HepG2 (cell line): ENCODE data around the gene KLHL36. TPM values are rescaled to one million over a fixed set of nuclear protein-coding genes. Genes with fewer than 3 reads are reported as not detected.

Experiments
- ARNT2 ChIP-seq: sonication (generic); formaldehyde crosslinking; IDR thresholded peaks from 2 replicates; pipeline ENCODE4 v1.8.0; 2022; ENCODE audit warnings: mild to moderate bottlenecking, low read depth, missing genetic modification reagents, moderate library complexity
- CBX2 ChIP-seq, 2 experiments: fragments of 200-600 bp in 1 of 2; sonication (generic); formaldehyde crosslinking in 1 of 2; IDR thresholded peaks; 2 replicates each; pipeline versions ENCODE4 v1.7.0 to v1.8.1; 2018 to 2022; ENCODE audit warnings: low read depth in 2 of 2, low read length in 1 of 2, mild to moderate bottlenecking in 1 of 2, missing genetic modification reagents in 1 of 2
- HMGXB3 ChIP-seq: sonication (generic); formaldehyde crosslinking; IDR thresholded peaks from 2 replicates; pipeline ENCODE4 v1.4.0; 2020; ENCODE audit warnings: missing genetic modification reagents, borderline replicate concordance
- HOXA7 ChIP-seq: sonication (generic); formaldehyde crosslinking; IDR thresholded peaks from 2 replicates; pipeline ENCODE4 v1.8.1; 2022; ENCODE audit warnings: mild to moderate bottlenecking, missing genetic modification reagents, moderate library complexity
- KAT7 ChIP-seq: IDR thresholded peaks from 2 replicates; pipeline ENCODE4 v1.6.1; 2018; ENCODE audit warnings: borderline replicate concordance, missing compliant biosample characterization
- KMT2B ChIP-seq: IDR thresholded peaks from 2 replicates; pipeline ENCODE4 v1.6.1; 2016; ENCODE audit warnings: missing genetic modification reagents, missing compliant biosample characterization
- MLXIP ChIP-seq: sonication (generic); formaldehyde crosslinking; IDR thresholded peaks from 2 replicates; pipeline ENCODE4 v1.9.0; 2021; ENCODE audit warnings: missing genetic modification reagents, borderline replicate concordance
- RAD21 ChIP-seq: fragments of 450-650 bp; formaldehyde crosslinking; IDR thresholded peaks from 2 replicates; pipeline ENCODE4 v1.5.0; 2020; ENCODE audit warnings: mild to moderate bottlenecking
- SALL2 ChIP-seq: sonication (generic); formaldehyde crosslinking; IDR thresholded peaks from 2 replicates; pipeline ENCODE4 v1.8.1; 2023; ENCODE audit warnings: mild to moderate bottlenecking, missing genetic modification reagents, inconsistent platforms
- SMC3 ChIP-seq: IDR thresholded peaks from 2 replicates; pipeline ENCODE4 v1.6.1; 2011; ENCODE audit warnings: low read length, improper control_type of control experiment
- SNRNP70 ChIP-seq: fragments of 200-400 bp; formaldehyde crosslinking; IDR thresholded peaks from 2 replicates; pipeline ENCODE4 v1.6.1; 2017; ENCODE audit warnings: mild to moderate bottlenecking, low read depth, low read length, moderate library complexity
- THAP8 ChIP-seq: sonication (generic); formaldehyde crosslinking; IDR thresholded peaks from 2 replicates; pipeline ENCODE4 v1.5.1; 2020; ENCODE audit warnings: missing genetic modification reagents, mild to moderate bottlenecking, borderline replicate concordance
- ZBTB44 ChIP-seq: sonication (generic); formaldehyde crosslinking; IDR thresholded peaks from 2 replicates; pipeline ENCODE4 v1.4.0; 2020; ENCODE audit warnings: missing genetic modification reagents
- ZFYVE20 ChIP-seq: sonication (generic); formaldehyde crosslinking; IDR thresholded peaks from 2 replicates; pipeline ENCODE4 v1.8.0; 2023; ENCODE audit warnings: low read depth, mild to moderate bottlenecking, moderate library complexity, missing genetic modification reagents, borderline replicate concordance
- ZNF251 ChIP-seq: sonication (generic); formaldehyde crosslinking; IDR thresholded peaks from 2 replicates; pipeline ENCODE4 v1.9.0; 2021; ENCODE audit warnings: mild to moderate bottlenecking, missing genetic modification reagents
- ZNF317 ChIP-seq: sonication (generic); formaldehyde crosslinking; IDR thresholded peaks from 2 replicates; pipeline ENCODE4 v1.5.0; 2020; ENCODE audit warnings: mild to moderate bottlenecking, missing genetic modification reagents
- ZNF451 ChIP-seq: sonication (generic); formaldehyde crosslinking; IDR thresholded peaks from 2 replicates; pipeline ENCODE4 v1.5.0; 2020; ENCODE audit warnings: mild to moderate bottlenecking, missing genetic modification reagents
- ZNF543 ChIP-seq: sonication (generic); formaldehyde crosslinking; IDR thresholded peaks from 2 replicates; pipeline ENCODE4 v1.4.0; 2020; ENCODE audit warnings: mild to moderate bottlenecking, missing genetic modification reagents
- ZNF839 ChIP-seq: sonication (generic); formaldehyde crosslinking; IDR thresholded peaks from 2 replicates; pipeline ENCODE4 v1.4.0; 2020; ENCODE audit warnings: missing genetic modification reagents, mild to moderate bottlenecking, borderline replicate concordance
- polyA plus RNA-seq, 8 experiments: library from polyadenylated mRNA; depleted of rRNA in 3 of 8; stranded (reverse) in 7 of 8; unstranded in 1 of 8; fragments of >200 nt; fragmentation: Illumina TruSeq in 4 of 8; extraction: Trizol in 4 of 8; gene quantifications; 2 replicates each; pipeline versions ENCODE4 v1.2.1 to v1.2.3, GENCODE V29; 2011 to 2016; ENCODE audit warnings: low read depth in 4 of 8, missing spikeins in 1 of 8, mixed read lengths in 1 of 8; ENCODE audit not compliant: insufficient read depth in 1 of 8
- total RNA-seq, 5 experiments: library from RNA; depleted of rRNA; stranded (reverse); fragments of >200 nt; fragmentation: Illumina TruSeq; extraction: Trizol; gene quantifications; 2 replicates each; pipeline ENCODE4 v1.2.3, GENCODE V29; 2016; ENCODE audit warnings: low read depth in 1 of 5

The KLHL36 gene
- total and polyA plus RNA-seq, 2 of the 13 experiments (the other 11 are each of a cell fraction or from before 2014, with no cell fraction given) = 24.3 to 26.0 TPM

- 0 out of 2 replicates have a peak, but pooled peaks have one; percentile 38 for TF ChIP-seq HMGXB3 (CRISPR knock-in tag)
- no peak for TF ChIP-seq ZNF451
- no peak for TF ChIP-seq ZNF839 (CRISPR knock-in tag)
- no peak; the same call in 1 of the 2 replicates for TF ChIP-seq KMT2B (CRISPR knock-in tag)
- no peak for TF ChIP-seq ZBTB44
- TF ChIP-seq SALL2 (CRISPR knock-in tag) = no peak
- peak; percentile 58; the same call in 1 of the 2 replicates for TF ChIP-seq ZNF317 (CRISPR knock-in tag)
- TF ChIP-seq SNRNP70 = no peak
- no peak; the same call in 1 of the 2 replicates for TF ChIP-seq ZFYVE20
- no peak for TF ChIP-seq SMC3
- no peak for TF ChIP-seq ZNF543
- TF ChIP-seq THAP8 (CRISPR knock-in tag) = no peak; the same call in 1 of the 2 replicates
- TF ChIP-seq HOXA7 = no peak
- no peak for TF ChIP-seq CBX2 (IDR thresholded peaks at IDR 0.05; ENCODE audit: low read depth, low read length)
- no peak for TF ChIP-seq CBX2 (CRISPR knock-in tag; IDR thresholded peaks at IDR 0.05; ENCODE audit: low read depth)
- TF ChIP-seq MLXIP (CRISPR knock-in tag) = no peak
- TF ChIP-seq ZNF251 = 0 out of 2 replicates have a peak, but pooled peaks have one; percentile 58
- TF ChIP-seq ARNT2 (CRISPR knock-in tag) = no peak; the same call in 1 of the 2 replicates
- no peak; the same call in 1 of the 2 replicates for TF ChIP-seq KAT7 (CRISPR knock-in tag)
- peak; percentile 31; the same call in 1 of the 2 replicates for TF ChIP-seq RAD21 (CRISPR knock-in tag)
Observed at GRCh38 chr16:84699147-84699711, 50.9 kb downstream of the KLHL36 start (continued).
